ENCODE measurements around the gene DPEP3.

DPEP3 gene

GRCh38 chr16:67935101-67935401, 45.2 kb downstream of the DPEP3 start:
- H3K4me3 ChIP-seq (ENCODE audit: low read depth, low read length): peak overlapping the region; percentile 77
- DNase-seq (ENCODE audit: low read depth): no peak
- no peak for TF ChIP-seq CTCF (IDR thresholded peaks at IDR 0.05; ENCODE audit: low read depth, low read length, missing control alignments)
- in situ Hi-C loops (cut with HindIII; ENCODE audit: low sequenced_read_pairs): no loop called here

- H3K4me3 ChIP-seq (ENCODE audit: low read depth, low read length): peak overlapping the region; percentile 77
- in situ Hi-C loops (cut with HindIII; ENCODE audit: low sequenced_read_pairs): no loop called here
- DNase-seq (ENCODE audit: low read depth): no peak
- no peak for TF ChIP-seq CTCF (IDR thresholded peaks at IDR 0.05; ENCODE audit: low read depth, low read length, missing control alignments)
These were observed 45.8 kb downstream of the DPEP3 start for GRCh38 chr16:67934306-67935100.

GRCh38 chr16:67933805-67934204, 46.5 kb downstream of the DPEP3 start:
- no peak overlapping the region for H3K4me3 ChIP-seq (ENCODE audit: low read depth, low read length)
- no peak for TF ChIP-seq CTCF (IDR thresholded peaks at IDR 0.05; ENCODE audit: low read depth, low read length, missing control alignments)
- in situ Hi-C loops (cut with HindIII; ENCODE audit: low sequenced_read_pairs): no loop called here
- DNase-seq (ENCODE audit: low read depth): no peak

- in situ Hi-C loops (cut with HindIII; ENCODE audit: low sequenced_read_pairs): no loop called here
- no peak for TF ChIP-seq CTCF (IDR thresholded peaks at IDR 0.05; ENCODE audit: low read depth, low read length, missing control alignments)
- H3K4me3 ChIP-seq (ENCODE audit: low read depth, low read length): no peak overlapping the region
- no peak for DNase-seq (ENCODE audit: low read depth)
These were observed 47.8 kb downstream of the DPEP3 start for GRCh38 chr16:67932462-67932840.

- in situ Hi-C loops (cut with HindIII; ENCODE audit: low sequenced_read_pairs): no loop called here
- H3K4me3 ChIP-seq (ENCODE audit: low read depth, low read length): no peak within 1 kb of the TSS
- no peak for DNase-seq (ENCODE audit: low read depth)
- no peak for TF ChIP-seq CTCF (IDR thresholded peaks at IDR 0.05; ENCODE audit: low read depth, low read length, missing control alignments)
These were observed 48.4 kb downstream of the DPEP3 start, which contains the start of gene CTRL for GRCh38 chr16:67931712-67932461. TSS of gene CTRL (minus strand) at chr16:67931862. CDS start at chr16:67931852, 10 bp downstream.

- H3K4me3 ChIP-seq (ENCODE audit: low read depth, low read length): no peak overlapping the region
- in situ Hi-C loops (cut with HindIII; ENCODE audit: low sequenced_read_pairs): no loop called here
- TF ChIP-seq CTCF (IDR thresholded peaks at IDR 0.05; ENCODE audit: low read depth, low read length, missing control alignments): no peak
- no peak for DNase-seq (ENCODE audit: low read depth)
These were observed 49.6 kb downstream of the DPEP3 start for GRCh38 chr16:67930678-67931211.

Data from astrocyte of the cerebellum (primary cell).